Camera-type eye (tissue), 1 donor: ENCODE measurements around the gene FAM83B. TPM values are rescaled to one million over a fixed set of nuclear protein-coding genes. Genes with fewer than 3 reads are reported as not detected.

Experiments
- total RNA-seq: library from RNA; depleted of rRNA; stranded (reverse); fragments of >200 nt; gene quantifications from one replicate; pipeline ENCODE4 v1.2.3, GENCODE V29; 2014

The FAM83B gene
- 4.5 TPM for total RNA-seq

GRCh38 chr6:54846243-54846856, at the start of gene FAM83B:
Gene FAM83B (plus strand): TSS chr6:54846771. CDS start chr6:54870247, 23,476 bp downstream.

